SKM-1 (cell line): ENCODE measurements around the gene SPATA19.

Experiments
- DNase-seq: peaks from one replicate; lab custom pipeline; 2025; ENCODE audit not compliant: unreplicated experiment; lab: John Stamatoyannopoulos, UW

The SPATA19 gene

GRCh38 chr11:133819114-133819513 lies 26.2 kb downstream of the SPATA19 start:
- no peak for DNase-seq

- DNase-seq, result no peak
Observed at GRCh38 chr11:133818302-133818701, 27.0 kb downstream of the SPATA19 start.

DNA sequence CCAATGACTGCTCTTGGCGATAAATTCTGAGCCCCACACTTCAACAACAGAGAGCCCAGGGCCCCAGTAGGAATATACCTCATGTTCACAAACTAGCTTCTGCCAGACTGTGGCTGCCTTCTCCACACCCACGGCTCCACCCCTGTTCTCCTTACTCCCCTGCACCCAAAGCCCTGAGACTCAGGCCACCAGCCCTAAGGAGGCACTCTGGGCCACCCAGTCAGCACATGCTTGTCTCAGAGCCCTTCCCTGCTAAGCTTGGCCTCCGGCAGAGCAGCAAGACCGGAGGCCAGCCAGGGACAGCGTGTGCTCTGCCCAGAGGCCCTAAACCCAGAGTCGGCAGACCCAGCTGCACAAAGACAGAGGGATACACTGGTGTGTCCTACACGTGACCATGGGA lies 27.9 kb downstream of the SPATA19 start:
- no peak for DNase-seq

DNA sequence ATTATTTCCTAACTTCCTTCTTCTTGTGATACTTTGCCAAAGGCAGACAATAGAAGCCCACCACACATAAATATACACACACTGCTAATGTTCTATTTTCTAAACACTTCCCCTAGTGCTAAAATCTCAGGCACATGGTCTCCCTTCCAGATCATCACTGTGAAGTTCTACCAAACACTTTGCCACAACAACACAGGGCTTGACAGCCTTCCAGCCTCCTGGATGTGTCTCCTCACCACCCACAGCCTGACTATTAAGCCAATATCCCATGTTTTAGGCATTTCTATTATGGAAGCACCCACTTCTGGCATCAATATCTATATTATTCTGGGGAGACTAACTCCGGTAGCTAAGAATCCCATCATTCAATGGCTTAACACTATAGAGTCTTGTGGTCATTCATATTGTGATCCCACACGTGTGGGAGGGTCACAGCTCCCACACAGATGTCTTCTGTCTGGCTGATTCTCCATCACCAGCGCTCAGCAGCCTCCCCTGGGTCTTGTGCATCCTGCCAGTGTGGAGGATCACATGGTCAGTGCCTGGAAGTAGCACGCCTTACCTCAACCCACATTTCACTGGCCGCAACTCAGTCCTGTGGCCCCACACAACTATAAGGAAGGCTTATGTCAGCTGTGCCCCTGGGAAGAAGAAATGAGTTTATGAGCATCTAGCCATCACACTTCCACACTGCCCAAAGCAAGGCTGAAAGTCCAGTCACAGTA lies 29.0 kb downstream of the SPATA19 start:
- DNase-seq, result no peak

DNA sequence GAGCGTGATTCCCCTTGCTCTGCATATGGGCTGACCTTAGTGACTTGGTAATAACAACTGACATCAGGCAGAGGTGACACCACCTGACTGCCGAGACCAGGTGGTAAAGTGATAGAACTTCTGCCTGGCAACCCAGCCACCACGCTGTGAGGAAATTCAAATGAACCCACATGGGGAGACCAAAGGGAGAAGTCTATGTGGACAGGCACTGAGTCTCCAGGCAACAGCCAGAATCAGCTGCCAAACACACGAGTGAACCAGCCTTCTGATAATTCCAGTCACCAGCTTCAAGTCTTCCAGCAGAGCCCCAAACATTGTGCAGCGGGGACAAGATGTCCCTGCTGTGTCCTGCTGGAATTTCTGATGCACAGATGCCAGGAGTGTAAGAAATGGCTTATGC lies 29.7 kb downstream of the SPATA19 start:
- no peak for DNase-seq

GRCh38 chr11:133814588-133815100 lies 30.7 kb downstream of the SPATA19 start:
- no peak for DNase-seq

- no peak for DNase-seq
Observed at GRCh38 chr11:133811850-133812685, 33.2 kb downstream of the SPATA19 start.

- DNase-seq, result no peak
Observed at GRCh38 chr11:133810766-133811165, 34.5 kb downstream of the SPATA19 start.

GRCh38 chr11:133809569-133810491 lies 35.5 kb downstream of the SPATA19 start:
- DNase-seq, result no peak

GRCh38 chr11:133808393-133809140 lies 36.7 kb downstream of the SPATA19 start:
- no peak for DNase-seq

- DNase-seq, result no peak
Observed at GRCh38 chr11:133803026-133803425, 42.3 kb downstream of the SPATA19 start.

- DNase-seq, result no peak
Observed at GRCh38 chr11:133801356-133801755, 44.0 kb downstream of the SPATA19 start.

GRCh38 chr11:133800666-133801065 lies 44.6 kb downstream of the SPATA19 start:
- DNase-seq, result no peak

- DNase-seq, result no peak
Observed at GRCh38 chr11:133797554-133797953, 47.8 kb downstream of the SPATA19 start.

DNA sequence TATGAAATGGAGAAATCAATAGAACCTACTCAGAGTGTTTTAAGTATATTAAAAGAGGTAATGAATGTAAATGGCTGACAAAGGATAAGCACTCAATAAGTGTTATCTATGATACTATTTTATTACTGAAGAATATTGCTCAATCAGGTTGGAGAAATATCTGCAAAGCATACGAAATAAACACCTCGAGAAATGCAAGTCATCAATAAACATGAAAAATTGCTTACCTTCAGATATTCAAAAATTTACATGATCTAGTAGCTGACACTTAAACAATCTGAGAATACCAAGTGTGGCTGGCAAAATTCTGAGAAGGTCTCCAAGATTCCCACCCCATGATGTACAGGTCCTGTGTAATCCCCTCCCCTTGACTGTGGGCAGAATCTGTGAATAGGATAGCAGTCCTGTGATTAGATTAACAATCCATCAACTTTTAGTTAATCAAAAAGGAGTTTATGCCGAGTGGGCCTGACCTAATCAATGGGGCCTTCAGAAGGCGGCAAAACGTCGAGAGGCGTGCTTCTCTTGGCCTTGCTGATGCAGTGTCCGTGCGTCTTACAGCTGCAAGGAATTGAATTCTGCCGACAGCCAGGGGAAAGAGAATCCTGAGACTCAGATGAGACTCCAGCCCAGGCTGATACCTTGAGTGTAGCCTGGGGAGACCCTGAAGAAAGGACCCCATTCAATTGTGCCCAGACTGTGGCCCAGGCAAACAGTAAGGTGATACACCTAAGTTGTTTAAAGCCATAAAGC lies 49.1 kb downstream of the SPATA19 start:
- no peak for DNase-seq

DNA sequence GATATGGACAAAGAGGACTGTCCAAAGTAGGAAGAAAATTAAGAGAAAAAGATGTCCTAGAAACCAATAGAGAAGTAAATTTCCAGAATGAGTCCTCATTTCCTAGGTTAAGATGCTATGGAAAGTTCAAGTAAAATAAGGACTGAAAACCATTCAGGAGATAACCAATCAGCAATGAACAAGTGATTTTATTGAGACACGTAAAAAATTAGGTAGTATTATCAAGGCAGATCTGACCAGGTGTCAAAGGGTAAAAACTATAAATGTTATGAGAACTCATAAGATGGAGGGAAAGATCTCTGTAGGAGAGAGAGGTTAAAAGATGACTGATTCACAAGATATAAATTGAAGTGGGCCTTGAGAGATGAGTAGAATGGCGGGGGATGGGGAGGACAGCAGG lies 50.2 kb downstream of the SPATA19 start:
- DNase-seq, result no peak

DNA sequence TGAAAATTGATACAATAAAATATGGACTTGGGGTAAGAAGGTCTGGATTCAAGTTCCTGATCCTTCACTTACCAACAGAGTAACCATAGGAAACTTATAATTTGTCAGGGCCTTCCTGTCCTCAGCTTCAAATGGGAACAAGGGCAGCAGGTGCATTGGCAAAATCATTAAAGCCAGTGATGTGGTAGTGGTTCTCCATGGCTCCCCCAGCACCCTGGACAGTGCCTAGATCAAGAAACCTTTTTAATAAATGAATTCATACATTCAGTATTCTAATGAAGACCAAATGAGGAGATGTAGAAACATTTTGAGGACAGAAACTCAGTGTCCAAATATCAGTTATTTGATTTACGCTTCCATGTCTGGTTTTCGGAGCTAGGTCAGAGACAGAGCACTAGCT lies 51.1 kb downstream of the SPATA19 start:
- no peak for DNase-seq

DNA sequence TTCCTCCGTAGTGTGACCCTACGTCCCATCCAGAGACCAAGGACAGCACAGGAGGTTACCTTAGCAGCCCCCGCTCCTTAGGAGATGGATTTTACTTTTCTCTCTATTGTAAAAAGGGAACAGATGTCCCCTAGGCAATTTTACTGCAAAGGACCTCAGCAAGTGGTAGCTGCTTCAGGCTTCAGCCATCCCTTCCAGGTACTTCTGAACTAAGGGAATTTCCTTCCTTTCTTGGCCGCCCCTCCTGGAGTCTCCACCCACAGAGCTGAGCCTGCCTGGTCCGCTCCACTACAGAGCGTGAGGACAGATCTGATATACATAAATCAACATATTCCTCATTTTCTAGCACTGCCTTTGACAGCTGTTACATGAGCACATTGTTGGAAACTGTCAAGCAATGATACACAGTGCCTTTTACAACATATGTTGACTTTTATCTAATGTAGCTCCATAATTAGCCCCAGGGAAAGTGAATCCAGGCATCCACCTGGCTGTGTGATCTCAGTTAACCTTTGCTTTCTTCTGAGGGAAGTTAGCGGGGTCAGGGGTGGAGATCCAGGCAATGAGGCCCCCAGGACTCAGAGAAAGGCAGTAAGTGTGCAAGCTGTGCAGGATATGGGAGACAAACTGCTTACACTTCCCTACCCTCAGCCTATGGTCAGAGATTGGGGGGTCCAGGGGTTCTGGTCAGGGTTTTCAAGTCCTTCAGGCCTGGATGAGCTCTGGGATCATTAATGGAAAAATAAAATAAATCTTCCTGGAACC lies 51.9 kb downstream of the SPATA19 start:
- DNase-seq, result no peak

- no peak for DNase-seq
Observed at GRCh38 chr11:133790995-133791394, 54.3 kb downstream of the SPATA19 start.
